ENCODE measurements around the gene DNAAF3.

DNAAF3 gene

DNA sequence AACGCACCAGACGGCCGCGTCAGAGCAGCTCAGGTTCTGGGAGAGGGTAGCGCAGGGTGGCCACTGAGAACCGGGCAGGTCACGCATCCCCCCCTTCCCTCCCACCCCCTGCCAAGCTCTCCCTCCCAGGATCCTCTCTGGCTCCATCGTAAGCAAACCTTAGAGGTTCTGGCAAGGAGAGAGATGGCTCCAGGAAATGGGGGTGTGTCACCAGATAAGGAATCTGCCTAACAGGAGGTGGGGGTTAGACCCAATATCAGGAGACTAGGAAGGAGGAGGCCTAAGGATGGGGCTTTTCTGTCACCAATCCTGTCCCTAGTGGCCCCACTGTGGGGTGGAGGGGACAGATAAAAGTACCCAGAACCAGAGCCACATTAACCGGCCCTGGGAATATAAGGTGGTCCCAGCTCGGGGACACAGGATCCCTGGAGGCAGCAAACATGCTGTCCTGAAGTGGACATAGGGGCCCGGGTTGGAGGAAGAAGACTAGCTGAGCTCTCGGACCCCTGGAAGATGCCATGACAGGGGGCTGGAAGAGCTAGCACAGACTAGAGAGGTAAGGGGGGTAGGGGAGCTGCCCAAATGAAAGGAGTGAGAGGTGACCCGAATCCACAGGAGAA, 50.9 kb downstream of the DNAAF3 start:
- no peak for DNase-seq

DNA sequence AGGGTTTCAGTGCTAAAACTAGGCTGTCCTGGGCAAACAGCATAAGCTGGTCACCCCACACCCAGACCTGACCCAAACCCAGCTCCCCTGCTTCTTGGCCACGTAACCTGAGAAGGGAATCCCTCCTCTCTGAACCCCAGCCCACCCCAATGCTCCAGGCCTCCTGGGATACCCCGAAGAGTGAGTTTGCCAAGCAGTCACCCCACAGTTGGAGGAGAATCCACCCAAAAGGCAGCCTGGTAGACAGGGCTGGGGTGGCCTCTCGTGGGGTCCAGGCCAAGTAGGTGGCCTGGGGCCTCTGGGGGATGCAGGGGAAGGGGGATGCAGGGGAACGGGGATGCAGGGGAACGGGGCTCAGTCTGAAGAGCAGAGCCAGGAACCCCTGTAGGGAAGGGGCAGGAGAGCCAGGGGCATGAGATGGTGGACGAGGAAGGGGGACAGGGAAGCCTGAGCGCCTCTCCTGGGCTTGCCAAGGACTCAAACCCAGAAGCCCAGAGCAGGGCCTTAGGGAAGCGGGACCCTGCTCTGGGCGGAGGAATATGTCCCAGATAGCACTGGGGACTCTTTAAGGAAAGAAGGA, 51.8 kb downstream of the DNAAF3 start:
- no peak for DNase-seq

DNA sequence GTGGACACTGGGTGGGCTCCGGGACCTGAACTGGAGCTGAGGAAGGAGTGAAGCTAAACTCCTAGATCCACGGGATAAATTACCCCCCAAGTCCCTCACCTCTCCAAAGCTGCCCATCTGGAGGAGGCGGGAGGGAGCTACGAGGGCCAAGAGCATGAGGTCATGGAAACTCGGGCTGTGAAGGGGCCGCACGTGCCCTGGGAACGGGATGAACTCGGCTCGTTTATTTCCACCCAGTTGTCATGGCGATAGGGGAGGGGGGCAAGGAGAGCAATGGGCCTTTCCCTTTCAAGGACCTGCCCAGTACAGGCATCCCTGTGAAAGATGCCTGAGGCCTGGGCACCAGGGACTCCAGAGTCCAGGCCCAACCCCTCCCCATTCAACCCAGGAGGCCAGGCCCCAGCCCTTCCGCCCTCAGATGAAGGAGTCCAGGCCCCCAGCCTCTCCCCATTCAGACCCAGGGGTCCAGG, 52.8 kb downstream of the DNAAF3 start:
- no peak for DNase-seq

DNA sequence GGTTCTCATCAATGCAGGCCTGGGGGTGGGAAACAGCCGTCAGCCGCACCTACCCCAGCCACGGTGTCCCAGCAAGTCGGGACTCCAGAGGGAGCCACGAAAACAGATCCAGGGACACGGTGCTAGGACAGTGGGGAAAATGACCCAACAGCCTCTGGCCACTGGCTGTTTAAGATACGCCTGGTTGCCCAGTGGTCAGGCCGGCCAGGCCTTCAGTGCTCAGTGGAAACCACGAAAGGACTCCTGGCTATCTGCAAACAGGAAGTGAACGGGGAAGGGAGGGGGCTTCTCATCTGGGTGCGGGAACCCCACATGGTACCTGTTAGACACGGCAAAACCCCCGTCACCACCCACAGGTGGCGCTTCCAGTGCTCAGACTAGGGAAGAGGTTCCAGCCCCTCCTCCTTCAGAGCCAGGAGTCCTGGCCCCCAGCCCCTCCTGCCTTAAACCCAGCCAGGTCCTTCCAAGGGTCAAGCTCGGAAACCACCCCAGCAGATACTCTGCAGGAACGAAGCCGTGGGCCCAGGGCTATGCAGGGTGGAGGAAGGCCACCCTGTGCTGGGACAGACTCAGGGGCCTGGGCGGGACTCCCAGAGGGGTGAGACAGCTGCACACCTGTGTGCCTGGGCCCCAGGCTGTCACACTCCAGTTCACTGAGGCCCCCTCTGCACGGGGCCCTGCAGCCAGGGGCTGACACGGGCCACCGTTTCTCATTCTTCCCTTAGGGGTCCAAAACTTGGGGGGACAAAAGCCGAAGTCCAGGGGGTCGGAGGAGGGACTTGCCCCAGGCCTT, 53.4 kb downstream of the DNAAF3 start:
- no peak for DNase-seq

DNA sequence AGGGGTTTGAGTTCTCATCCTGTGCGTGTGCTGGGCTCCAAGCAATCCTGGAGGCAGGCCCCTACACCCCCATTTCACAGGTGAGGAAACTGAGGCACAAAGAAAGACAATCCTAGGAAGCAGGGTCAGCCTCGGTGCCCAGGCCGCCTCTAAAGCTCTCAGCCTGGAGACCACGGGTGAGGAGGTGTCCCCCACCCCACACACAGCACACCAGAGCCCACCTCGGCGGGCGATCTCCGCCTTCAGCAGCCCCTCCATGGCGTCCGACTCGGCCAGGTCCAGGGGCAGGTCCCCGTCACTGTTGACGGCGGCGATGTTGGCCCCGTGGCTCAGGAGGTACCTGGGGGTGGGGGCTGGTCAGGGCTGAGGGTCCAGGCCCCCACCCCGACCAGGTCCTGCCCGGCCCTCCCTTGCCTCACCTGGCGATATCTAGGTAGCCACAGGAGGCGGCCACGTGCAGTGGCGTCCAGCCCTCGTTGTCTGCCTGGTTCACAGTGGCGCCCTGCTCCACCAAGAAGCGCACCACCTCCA, 54.1 kb downstream of the DNAAF3 start:
- DNase-seq, result no peak

DNA sequence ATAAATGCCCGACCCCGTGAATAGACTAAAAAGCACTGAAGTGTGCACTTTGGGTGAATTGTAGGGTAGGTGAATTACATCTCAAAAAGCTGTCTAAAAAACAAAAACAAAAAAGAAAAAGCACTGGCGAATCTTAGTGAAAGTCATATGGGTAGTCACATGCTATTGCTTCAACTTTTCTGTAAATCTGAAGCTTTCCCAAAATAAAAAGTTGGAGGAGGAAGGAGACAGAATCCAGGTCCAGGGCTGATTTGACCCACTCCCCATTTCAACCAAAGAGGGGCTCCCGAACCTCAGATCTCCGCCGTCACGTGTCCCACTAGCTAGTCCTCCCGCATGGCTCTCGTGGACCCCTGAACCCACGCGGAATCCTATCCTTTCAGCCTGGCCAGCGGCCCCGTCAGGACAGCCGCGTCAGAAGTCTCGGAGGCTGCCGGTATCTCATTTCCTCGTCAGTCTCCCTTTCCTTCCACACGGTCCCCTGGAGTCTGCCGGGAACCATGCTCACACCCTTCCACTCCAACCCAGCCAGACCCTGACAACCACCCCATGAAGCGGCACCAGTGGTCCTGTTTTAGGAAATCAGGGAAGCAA, 55.1 kb downstream of the DNAAF3 start:
- no peak for DNase-seq

DNA sequence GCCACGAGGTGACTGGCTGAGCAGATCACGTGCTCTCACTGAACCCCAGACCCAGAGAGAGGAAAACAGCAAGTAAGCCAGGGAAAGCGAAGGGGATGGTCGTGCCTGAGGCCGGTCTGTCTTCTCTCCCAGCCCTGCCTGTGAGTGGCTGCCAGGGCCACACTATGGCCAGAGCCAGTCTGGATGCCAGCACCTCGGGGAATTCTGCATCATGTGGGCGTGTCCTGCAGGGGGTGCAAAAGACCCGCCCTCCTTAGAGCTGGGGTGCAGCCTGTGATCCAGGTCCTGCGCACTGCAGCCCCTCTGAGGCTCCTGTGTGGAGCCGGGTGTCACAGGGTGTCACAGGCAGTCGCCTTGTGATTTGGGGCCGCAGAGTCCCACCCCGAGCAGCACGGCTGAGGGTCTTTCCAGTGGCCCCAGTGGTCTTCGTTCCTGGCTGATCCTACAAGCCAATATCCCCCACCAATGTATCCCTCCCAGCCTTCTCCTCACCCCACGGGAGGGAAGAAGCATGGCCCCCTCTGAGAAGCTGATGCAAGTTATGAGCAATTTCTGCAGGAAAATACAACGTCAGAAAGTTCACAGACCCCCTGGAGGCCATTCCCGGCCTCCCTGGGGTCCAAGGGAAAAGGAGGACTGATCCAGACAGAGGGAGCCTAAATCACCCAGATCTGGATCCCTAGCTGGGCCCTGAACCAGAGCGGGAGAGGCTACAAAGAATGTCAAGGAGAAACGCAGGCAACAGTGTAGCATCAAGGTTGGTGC, 56.7 kb downstream of the DNAAF3 start:
- DNase-seq, result no peak
